Measurements from ENCODE around the gene ADAMTS6.

ADAMTS6 gene

GRCh38 chr5:65194871-65195270, 286.8 kb downstream of the ADAMTS6 start:
- no peak for TF ChIP-seq CTCF (conservative IDR thresholded peaks at IDR 0.05; ENCODE audit: control insufficient read depth, insufficient read depth, low read depth, low read length)
- DNase-seq (ENCODE audit: low read depth), result no peak
- no peak overlapping the region for H3K4me3 ChIP-seq (ENCODE audit: control insufficient read depth, low read depth, low read length)

GRCh38 chr5:65192331-65192730, 289.4 kb downstream of the ADAMTS6 start:
- no peak for DNase-seq (ENCODE audit: low read depth)
- no peak for TF ChIP-seq CTCF (conservative IDR thresholded peaks at IDR 0.05; ENCODE audit: control insufficient read depth, insufficient read depth, low read depth, low read length)

GRCh38 chr5:65191554-65192135, 290.1 kb downstream of the ADAMTS6 start:
- no peak for TF ChIP-seq CTCF (conservative IDR thresholded peaks at IDR 0.05; ENCODE audit: control insufficient read depth, insufficient read depth, low read depth, low read length)
- H3K4me3 ChIP-seq (ENCODE audit: control insufficient read depth, low read depth, low read length), result no peak overlapping the region
- DNase-seq (ENCODE audit: low read depth), result no peak

More at GRCh38 chr5:65192331-65192730, 289.4 kb downstream of the ADAMTS6 start:
- no peak overlapping the region for H3K4me3 ChIP-seq (ENCODE audit: control insufficient read depth, low read depth, low read length)

- peak; percentile 99 for DNase-seq (ENCODE audit: low read depth)
- TF ChIP-seq CTCF (conservative IDR thresholded peaks at IDR 0.05; ENCODE audit: control insufficient read depth, insufficient read depth, low read depth, low read length), result no peak
- H3K4me3 ChIP-seq (ENCODE audit: control insufficient read depth, low read depth, low read length), result no peak overlapping the region
These were observed 291.2 kb downstream of the ADAMTS6 start for GRCh38 chr5:65190328-65191053.

- TF ChIP-seq CTCF (conservative IDR thresholded peaks at IDR 0.05; ENCODE audit: control insufficient read depth, insufficient read depth, low read depth, low read length), result no peak
- no peak overlapping the region for H3K4me3 ChIP-seq (ENCODE audit: control insufficient read depth, low read depth, low read length)
- DNase-seq (ENCODE audit: low read depth), result peak; percentile 49
These were observed 295.0 kb downstream of the ADAMTS6 start for GRCh38 chr5:65186646-65187227.

GRCh38 chr5:65185468-65185867, 296.3 kb downstream of the ADAMTS6 start:
- no peak for TF ChIP-seq CTCF (conservative IDR thresholded peaks at IDR 0.05; ENCODE audit: control insufficient read depth, insufficient read depth, low read depth, low read length)
- H3K4me3 ChIP-seq (ENCODE audit: control insufficient read depth, low read depth, low read length), result no peak overlapping the region
- no peak for DNase-seq (ENCODE audit: low read depth)
